Measurements from ENCODE around the gene ZNF14. TPM values are rescaled to one million over a fixed set of nuclear protein-coding genes. Genes with fewer than 3 reads are reported as not detected.

ZNF14 gene
- total and polyA plus RNA-seq, 2 of the 13 experiments (the other 11 are each of a cell fraction or from before 2014, with no cell fraction given): 1.9 to 6.2 TPM

DNA sequence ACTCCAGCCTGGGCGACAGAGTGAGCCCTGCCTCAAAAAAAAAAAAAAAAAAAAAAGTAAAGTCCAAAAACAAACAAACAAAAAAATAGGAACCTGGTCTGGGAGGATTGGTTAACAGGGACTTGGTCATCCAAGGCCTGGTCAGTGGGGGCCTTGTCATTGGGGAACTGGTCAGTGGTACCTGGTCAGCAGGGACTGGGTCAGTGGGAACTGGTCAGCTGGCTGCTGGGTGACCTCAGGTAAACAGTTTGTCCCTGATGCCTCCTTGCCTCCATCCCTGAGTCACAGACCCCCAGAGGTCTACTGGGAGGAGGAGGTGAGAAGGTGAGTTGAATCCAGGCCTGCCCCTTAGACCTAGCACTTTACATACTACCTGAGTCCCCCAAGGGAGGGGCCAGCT lies 5.7 kb upstream of the ZNF14 start (continued):
- TF ChIP-seq, protein P1, sequence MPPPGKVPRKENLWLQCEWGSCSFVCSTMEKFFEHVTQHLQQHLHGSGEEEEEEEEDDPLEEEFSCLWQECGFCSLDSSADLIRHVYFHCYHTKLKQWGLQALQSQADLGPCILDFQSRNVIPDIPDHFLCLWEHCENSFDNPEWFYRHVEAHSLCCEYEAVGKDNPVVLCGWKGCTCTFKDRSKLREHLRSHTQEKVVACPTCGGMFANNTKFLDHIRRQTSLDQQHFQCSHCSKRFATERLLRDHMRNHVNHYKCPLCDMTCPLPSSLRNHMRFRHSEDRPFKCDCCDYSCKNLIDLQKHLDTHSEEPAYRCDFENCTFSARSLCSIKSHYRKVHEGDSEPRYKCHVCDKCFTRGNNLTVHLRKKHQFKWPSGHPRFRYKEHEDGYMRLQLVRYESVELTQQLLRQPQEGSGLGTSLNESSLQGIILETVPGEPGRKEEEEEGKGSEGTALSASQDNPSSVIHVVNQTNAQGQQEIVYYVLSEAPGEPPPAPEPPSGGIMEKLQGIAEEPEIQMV (CRISPR knock-in tag; IDR thresholded peaks at IDR 0.05; ENCODE audit: low read depth): no peak

DNA sequence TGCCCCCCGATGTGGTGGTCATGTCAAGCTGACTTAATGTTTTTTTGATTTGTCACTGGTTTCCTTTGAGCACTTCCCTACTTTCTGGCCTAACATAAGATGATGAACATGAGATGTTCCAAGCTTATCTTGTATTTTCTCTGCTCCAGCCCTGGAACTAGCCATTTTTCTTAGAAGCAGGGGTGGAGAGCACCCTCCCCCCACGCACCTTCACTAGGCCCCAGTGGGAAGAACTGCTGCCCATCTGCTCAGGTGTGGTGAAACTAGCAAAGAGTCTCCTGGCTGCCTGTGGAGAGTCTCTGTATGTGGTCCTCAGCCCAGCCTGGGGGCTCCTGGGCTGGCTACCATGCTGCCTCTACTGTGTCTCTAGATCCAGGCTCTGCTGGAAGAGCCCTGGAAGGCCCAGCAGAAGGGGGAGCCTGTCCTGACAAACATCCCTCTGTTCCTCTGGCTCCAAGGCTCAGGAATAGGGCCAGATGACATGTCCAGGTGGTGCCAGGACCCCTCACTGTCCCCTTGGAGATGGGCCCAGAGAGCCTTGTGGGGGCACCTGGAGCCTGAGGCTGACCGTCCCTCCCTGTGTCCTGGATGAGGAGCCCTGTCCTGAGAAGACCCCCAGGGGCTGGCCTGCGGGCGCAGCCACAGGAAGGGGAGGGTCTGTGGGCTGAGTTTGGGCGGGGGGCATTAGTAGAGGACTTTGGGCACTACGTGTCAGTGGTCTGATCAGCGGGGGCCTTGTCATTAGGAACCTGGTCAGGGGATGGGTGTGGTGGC lies 4.8 kb upstream of the ZNF14 start:
- WGBS (ENCODE audit: low lambda C conversion rate): under 1% methylated on average over 5 of the region's 8 CpGs
- ChIA-PET CTCF (ENCODE audit: low intra/inter-chr PET ratio, low total read pairs) (no interaction called here), POLR2A (no interaction called here)
- H3K36me3 ChIP-seq (replicated peaks in 1 of 2; ENCODE audit: control insufficient read depth in 1 of 2, insufficient read depth in 2 of 2, low read length in 2 of 2): no peaks in the 10 kb centered on the region
- peaks cover 0 to 7% of the 10 kb centered on the region in 2 experiments; a peak in 2 of 5 replicates for H3K27me3 ChIP-seq (ENCODE audit: control insufficient read depth in 1 of 2, insufficient read depth in 2 of 2, low read length in 2 of 2)
- H3K9ac ChIP-seq (ENCODE audit: insufficient read depth, low read depth, low read length): no peak overlapping the region
- FAIRE-seq: no peak
- intact Hi-C loops (cut with micrococcal nuclease; ENCODE audit: unreplicated experiment) (no loop called here), in situ Hi-C loops (cut with HindIII; ENCODE audit: extremely low pct_ligation_motif_present, low pct_unique_long_range_greater_than_20kb) (no loop called here)
- peaks cover 6% of the 10 kb centered on the region for H3K4me1 ChIP-seq (ENCODE audit: insufficient read depth, low read length)
- no peak overlapping the region for H3K27ac ChIP-seq (ENCODE audit: extremely low read length, insufficient read depth, low read length)
- H2AFZ ChIP-seq (ENCODE audit: low read length): no peak overlapping the region
- TF ChIP-seq ATM (IDR thresholded peaks at IDR 0.05; ENCODE audit: borderline replicate concordance) (no peak), ZNF251 (CRISPR knock-in tag; IDR thresholded peaks at IDR 0.05) (no peak), HIVEP1 (CRISPR knock-in tag; IDR thresholded peaks at IDR 0.05) (no peak), SNAPC2 (CRISPR knock-in tag; IDR thresholded peaks at IDR 0.05) (no peak), HNRNPL (IDR thresholded peaks at IDR 0.05; ENCODE audit: low read depth, low read length) (no peak), ARID2 (CRISPR knock-in tag; IDR thresholded peaks at IDR 0.05; ENCODE audit: borderline replicate concordance) (no peak), SMARCC2 (IDR thresholded peaks at IDR 0.05) (no peak), ZNF766 (CRISPR knock-in tag; IDR thresholded peaks at IDR 0.05; ENCODE audit: borderline replicate concordance) (no peak), ZMYM4 (CRISPR knock-in tag; IDR thresholded peaks at IDR 0.05) (no peak), NR1H2 (CRISPR knock-in tag; IDR thresholded peaks at IDR 0.05; ENCODE audit: borderline replicate concordance, low read depth) (no peak)
- TF ChIP-seq, protein P2, sequence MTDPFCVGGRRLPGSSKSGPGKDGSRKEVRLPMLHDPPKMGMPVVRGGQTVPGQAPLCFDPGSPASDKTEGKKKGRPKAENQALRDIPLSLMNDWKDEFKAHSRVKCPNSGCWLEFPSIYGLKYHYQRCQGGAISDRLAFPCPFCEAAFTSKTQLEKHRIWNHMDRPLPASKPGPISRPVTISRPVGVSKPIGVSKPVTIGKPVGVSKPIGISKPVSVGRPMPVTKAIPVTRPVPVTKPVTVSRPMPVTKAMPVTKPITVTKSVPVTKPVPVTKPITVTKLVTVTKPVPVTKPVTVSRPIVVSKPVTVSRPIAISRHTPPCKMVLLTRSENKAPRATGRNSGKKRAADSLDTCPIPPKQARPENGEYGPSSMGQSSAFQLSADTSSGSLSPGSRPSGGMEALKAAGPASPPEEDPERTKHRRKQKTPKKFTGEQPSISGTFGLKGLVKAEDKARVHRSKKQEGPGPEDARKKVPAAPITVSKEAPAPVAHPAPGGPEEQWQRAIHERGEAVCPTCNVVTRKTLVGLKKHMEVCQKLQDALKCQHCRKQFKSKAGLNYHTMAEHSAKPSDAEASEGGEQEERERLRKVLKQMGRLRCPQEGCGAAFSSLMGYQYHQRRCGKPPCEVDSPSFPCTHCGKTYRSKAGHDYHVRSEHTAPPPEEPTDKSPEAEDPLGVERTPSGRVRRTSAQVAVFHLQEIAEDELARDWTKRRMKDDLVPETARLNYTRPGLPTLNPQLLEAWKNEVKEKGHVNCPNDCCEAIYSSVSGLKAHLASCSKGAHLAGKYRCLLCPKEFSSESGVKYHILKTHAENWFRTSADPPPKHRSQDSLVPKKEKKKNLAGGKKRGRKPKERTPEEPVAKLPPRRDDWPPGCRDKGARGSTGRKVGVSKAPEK (CRISPR knock-in tag; IDR thresholded peaks at IDR 0.05; ENCODE audit: borderline replicate concordance): no peak
- TF ChIP-seq, protein P3, sequence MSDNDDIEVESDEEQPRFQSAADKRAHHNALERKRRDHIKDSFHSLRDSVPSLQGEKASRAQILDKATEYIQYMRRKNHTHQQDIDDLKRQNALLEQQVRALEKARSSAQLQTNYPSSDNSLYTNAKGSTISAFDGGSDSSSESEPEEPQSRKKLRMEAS (IDR thresholded peaks at IDR 0.05): no peak
- TF ChIP-seq, protein P4, sequence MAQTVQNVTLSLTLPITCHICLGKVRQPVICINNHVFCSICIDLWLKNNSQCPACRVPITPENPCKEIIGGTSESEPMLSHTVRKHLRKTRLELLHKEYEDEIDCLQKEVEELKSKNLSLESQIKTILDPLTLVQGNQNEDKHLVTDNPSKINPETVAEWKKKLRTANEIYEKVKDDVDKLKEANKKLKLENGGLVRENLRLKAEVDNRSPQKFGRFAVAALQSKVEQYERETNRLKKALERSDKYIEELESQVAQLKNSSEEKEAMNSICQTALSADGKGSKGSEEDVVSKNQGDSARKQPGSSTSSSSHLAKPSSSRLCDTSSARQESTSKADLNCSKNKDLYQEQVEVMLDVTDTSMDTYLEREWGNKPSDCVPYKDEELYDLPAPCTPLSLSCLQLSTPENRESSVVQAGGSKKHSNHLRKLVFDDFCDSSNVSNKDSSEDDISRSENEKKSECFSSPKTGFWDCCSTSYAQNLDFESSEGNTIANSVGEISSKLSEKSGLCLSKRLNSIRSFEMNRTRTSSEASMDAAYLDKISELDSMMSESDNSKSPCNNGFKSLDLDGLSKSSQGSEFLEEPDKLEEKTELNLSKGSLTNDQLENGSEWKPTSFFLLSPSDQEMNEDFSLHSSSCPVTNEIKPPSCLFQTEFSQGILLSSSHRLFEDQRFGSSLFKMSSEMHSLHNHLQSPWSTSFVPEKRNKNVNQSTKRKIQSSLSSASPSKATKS (CRISPR knock-in tag; IDR thresholded peaks at IDR 0.05): no peak
- no peaks in the 10 kb centered on the region for H4K20me1 ChIP-seq (ENCODE audit: insufficient read depth, low read length)
- H3K9me3 ChIP-seq (ENCODE audit: low read length): no peaks in the 10 kb centered on the region
- DNase-seq (ENCODE audit: low spot score): no peak
- H3K4me2 ChIP-seq (ENCODE audit: low read depth, low read length): no peak overlapping the region
- no TSS peak for BruUV-seq (replicated peaks)
- no peak overlapping the region for H3K4me3 ChIP-seq (replicated peaks in 1 of 3; ENCODE audit: insufficient read depth in 1 of 3, low read depth in 2 of 3, low read length in 3 of 3)
- H3K79me2 ChIP-seq (ENCODE audit: insufficient read depth, low read length): no peaks in the 10 kb centered on the region
- no peak for ATAC-seq
